Calu3 (cell line): ENCODE measurements around the gene CD180. TPM values are rescaled to one million over a fixed set of nuclear protein-coding genes. Genes with fewer than 3 reads are reported as not detected.

ENCODE experiments used
- BruUV-seq: library from RNA; stranded (reverse); fragments of 400-500 nt; replicated peaks from 2 replicates; lab custom pipeline; 2021; lab: Mats Ljungman, UMichigan
- CTCF ChIA-PET: fragments of 300-600 bp; sonication (Branson Sonifier 250); formaldehyde crosslinking; loops from one replicate; lab custom pipeline; 2022; ENCODE audit warnings: antibody characterized with exemption; lab: Charles Lee
- DNase-seq: peaks from one replicate; pipeline ENCODE4 v3.0.0; 2022
- H3K27ac Mint-ChIP-seq: one replicate; pipeline ENCODE4 v1.8.0; 2022; ENCODE audit warnings: mixed read lengths; ENCODE audit not compliant: unreplicated experiment
- H3K27me3 Mint-ChIP-seq: one replicate; pipeline ENCODE4 v1.8.0; 2022; ENCODE audit warnings: mixed read lengths; ENCODE audit not compliant: unreplicated experiment
- H3K36me3 Mint-ChIP-seq: one replicate; pipeline ENCODE4 v1.8.0; 2022; ENCODE audit warnings: mild to moderate bottlenecking, moderate library complexity, mixed read lengths; ENCODE audit not compliant: insufficient read depth, unreplicated experiment
- H3K4me1 Mint-ChIP-seq: one replicate; pipeline ENCODE4 v1.8.0; 2022; ENCODE audit warnings: mild to moderate bottlenecking, low read depth, mixed read lengths; ENCODE audit not compliant: unreplicated experiment
- H3K4me3 Mint-ChIP-seq: one replicate; pipeline ENCODE4 v1.8.0; 2022; ENCODE audit warnings: mild to moderate bottlenecking, low read depth, moderate library complexity, mixed read lengths; ENCODE audit not compliant: unreplicated experiment
- H3K9me3 Mint-ChIP-seq: one replicate; pipeline ENCODE4 v1.8.0; 2022; ENCODE audit warnings: low read depth, mixed read lengths; ENCODE audit not compliant: unreplicated experiment
- intact Hi-C: fragments of 100-400 bp; cut with micrococcal nuclease; formaldehyde crosslinking; loops from one replicate; pipeline ENCODE4 v1.10.0; 2022; ENCODE audit not compliant: unreplicated experiment
- total RNA-seq: library from RNA; stranded (reverse); gene quantifications from 2 replicates; pipeline ENCODE4 v1.2.3, GENCODE V29; 2022
- TF ChIP-seq, protein P1 (sequence below): fragments of 200-600 bp; IDR thresholded peaks from one replicate; pipeline ENCODE4 v1.8.0; 2022; ENCODE audit warnings: antibody characterized with exemption; ENCODE audit not compliant: unreplicated experiment

CD180 gene
- total RNA-seq, 1 experiment from 2014 or later, result not detected

DNA sequence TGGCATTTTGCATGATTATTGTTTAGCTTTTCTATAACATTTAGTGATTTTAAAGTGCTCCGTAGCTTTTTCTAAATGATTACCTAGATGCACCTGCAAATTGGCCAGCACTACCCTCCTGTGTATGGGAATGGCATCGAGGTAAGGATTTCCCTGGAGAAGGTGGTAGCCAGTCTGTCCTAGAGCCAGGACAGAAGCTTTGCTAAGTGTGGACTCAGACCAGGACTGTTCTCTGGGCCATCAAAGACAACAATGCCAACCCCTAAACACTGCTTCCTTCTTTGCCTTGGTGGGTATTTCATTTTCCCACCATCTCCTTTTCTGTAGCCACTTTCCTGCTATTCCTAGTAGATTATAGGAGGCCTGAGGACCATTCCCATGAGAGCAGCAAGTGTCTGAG lies 53.0 kb downstream of the CD180 start:
- H3K27me3 Mint-ChIP-seq, result no peaks in the 10 kb centered on the region
- intact Hi-C loops, result no loop called here
- no peak overlapping the region for H3K4me3 Mint-ChIP-seq
- CTCF ChIA-PET, result no interaction called here
- H3K4me1 Mint-ChIP-seq, result no peaks in the 10 kb centered on the region
- H3K9me3 Mint-ChIP-seq, result no peaks in the 10 kb centered on the region
- no peak for DNase-seq
- BruUV-seq, result no TSS peak
- TF ChIP-seq, protein P1, sequence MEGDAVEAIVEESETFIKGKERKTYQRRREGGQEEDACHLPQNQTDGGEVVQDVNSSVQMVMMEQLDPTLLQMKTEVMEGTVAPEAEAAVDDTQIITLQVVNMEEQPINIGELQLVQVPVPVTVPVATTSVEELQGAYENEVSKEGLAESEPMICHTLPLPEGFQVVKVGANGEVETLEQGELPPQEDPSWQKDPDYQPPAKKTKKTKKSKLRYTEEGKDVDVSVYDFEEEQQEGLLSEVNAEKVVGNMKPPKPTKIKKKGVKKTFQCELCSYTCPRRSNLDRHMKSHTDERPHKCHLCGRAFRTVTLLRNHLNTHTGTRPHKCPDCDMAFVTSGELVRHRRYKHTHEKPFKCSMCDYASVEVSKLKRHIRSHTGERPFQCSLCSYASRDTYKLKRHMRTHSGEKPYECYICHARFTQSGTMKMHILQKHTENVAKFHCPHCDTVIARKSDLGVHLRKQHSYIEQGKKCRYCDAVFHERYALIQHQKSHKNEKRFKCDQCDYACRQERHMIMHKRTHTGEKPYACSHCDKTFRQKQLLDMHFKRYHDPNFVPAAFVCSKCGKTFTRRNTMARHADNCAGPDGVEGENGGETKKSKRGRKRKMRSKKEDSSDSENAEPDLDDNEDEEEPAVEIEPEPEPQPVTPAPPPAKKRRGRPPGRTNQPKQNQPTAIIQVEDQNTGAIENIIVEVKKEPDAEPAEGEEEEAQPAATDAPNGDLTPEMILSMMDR, result no peak
- no peak overlapping the region for H3K27ac Mint-ChIP-seq
- no peaks in the 10 kb centered on the region for H3K36me3 Mint-ChIP-seq

DNA sequence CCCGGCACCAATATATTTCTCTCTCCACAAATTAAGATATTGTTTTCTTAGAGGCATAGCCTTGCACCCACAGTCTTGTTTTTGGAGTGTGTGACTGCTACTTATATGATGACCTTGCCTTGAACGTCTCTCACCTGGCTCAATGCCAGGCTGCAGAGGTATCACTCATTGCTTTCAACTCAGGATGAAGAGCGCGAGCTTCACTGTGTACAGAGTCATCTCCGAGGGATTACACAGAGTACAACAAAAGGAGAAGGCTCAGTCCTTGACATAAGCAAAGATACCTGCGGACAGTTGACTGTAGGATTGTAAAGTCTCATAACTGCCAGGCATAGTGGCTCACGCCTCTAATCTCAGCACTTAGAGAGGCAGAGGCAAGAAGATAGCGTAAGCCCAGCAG lies 53.8 kb downstream of the CD180 start:
- TF ChIP-seq, protein P1, result no peak
- Mint-ChIP-seq H3K4me3 (no peak overlapping the region), H3K27me3 (no peaks in the 10 kb centered on the region), H3K4me1 (no peaks in the 10 kb centered on the region), H3K9me3 (no peaks in the 10 kb centered on the region), H3K36me3 (no peaks in the 10 kb centered on the region), H3K27ac (no peak overlapping the region)
- intact Hi-C loops, result no loop called here
- BruUV-seq, result no TSS peak
- DNase-seq, result no peak
- CTCF ChIA-PET, result no interaction called here

DNA sequence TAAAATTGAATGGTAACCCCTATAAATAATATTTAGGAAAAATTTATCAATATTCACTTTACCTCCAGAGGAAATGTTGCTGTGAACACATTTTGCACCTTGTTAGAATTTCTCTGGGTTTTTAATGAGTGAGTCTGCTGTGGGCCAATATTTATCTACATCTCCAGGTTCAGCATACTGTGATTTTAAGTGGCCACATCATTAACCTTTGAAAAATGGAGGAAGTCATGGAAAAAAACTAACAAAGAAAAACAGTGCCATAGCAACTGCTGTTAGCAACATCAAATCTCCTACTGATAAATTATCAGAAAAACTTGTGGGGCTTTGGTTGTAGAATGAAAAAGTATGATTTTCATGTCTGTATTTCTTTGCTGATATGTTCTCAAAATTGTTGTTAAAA lies 55.0 kb downstream of the CD180 start:
- Mint-ChIP-seq H3K4me1 (no peaks in the 10 kb centered on the region), H3K4me3 (no peak overlapping the region), H3K36me3 (no peaks in the 10 kb centered on the region), H3K27ac (no peak overlapping the region), H3K9me3 (no peaks in the 10 kb centered on the region), H3K27me3 (no peaks in the 10 kb centered on the region)
- intact Hi-C loops, result no loop called here
- DNase-seq, result no peak
- no TSS peak for BruUV-seq
- CTCF ChIA-PET, result interaction anchor here (1.0 kb wide), 1 partner anchor 267 kb away, joined by 3 read pairs; no protein-coding TSS in a partner anchor
- TF ChIP-seq, protein P1, result no peak

DNA sequence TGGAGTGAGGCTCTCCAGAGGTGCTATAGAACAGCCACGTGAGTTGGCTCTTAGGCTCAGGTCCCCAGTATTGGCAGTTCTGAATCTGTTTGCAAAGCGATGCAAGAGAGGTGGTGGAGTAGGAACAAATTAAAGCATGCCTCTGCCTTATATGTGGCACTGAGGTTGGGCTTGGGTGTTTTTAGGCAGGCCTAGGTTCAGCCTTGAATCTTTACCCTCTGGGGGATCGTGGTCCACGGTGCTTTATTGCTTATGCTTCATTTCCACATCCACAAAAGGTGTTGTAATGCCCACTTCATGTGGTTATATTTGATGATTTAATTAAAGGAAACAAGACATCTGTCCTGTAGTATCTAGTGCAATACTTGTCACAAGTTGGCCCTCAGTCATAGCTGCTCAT lies 56.2 kb downstream of the CD180 start:
- Mint-ChIP-seq H3K4me1 (no peaks in the 10 kb centered on the region), H3K27me3 (no peaks in the 10 kb centered on the region), H3K36me3 (no peaks in the 10 kb centered on the region), H3K4me3 (no peak overlapping the region), H3K9me3 (no peaks in the 10 kb centered on the region), H3K27ac (no peak overlapping the region)
- DNase-seq, result no peak
- no TSS peak for BruUV-seq
- TF ChIP-seq, protein P1, result no peak
- CTCF ChIA-PET, result interaction anchor here (0.5 to 1.0 kb wide), 2 partner anchors 11 to 266 kb away, joined by 3 read pairs; no protein-coding TSS in a partner anchor
- intact Hi-C loops, result no loop called here
